Neural cell (in vitro differentiated cells): ENCODE results near the gene SUMO3. TPM values are rescaled to one million over a fixed set of nuclear protein-coding genes. Genes with fewer than 3 reads are reported as not detected.

Experiments used
- H2AFZ ChIP-seq: fragments of 200-600, 300-800 bp; sonication (generic), shearing (Covaris generic); 2 replicates; pipeline ENCODE4 v1.6.0; 2014; ENCODE audit warnings: low read depth, mild to moderate bottlenecking, antibody characterized with exemption, low read length, moderate library complexity
- H3F3A ChIP-seq: fragments of 200-600 bp; shearing (Covaris generic); 2 replicates; pipeline ENCODE4 v1.6.1; 2016; ENCODE audit warnings: mild to moderate bottlenecking, moderate library complexity, mixed read lengths, antibody characterized with exemption, low read length; ENCODE audit not compliant: insufficient read depth, poor library complexity, severe bottlenecking
- H3K27ac ChIP-seq: fragments of 200-600, 300-800 bp; sonication (generic), shearing (Covaris generic); 2 replicates; pipeline ENCODE4 v1.5.1; 2014; ENCODE audit warnings: mild to moderate bottlenecking, low read length, moderate library complexity
- H3K27me3 ChIP-seq: fragments of 300-800, 200-600 bp; sonication (generic), shearing (Covaris generic); 2 replicates; pipeline ENCODE4 v1.6.0; 2014; ENCODE audit warnings: mild to moderate bottlenecking, low read depth, low read length, moderate library complexity; ENCODE audit not compliant: insufficient read depth
- H3K36me3 ChIP-seq: fragments of 300-800, 200-600 bp; sonication (generic), shearing (Covaris generic); 2 replicates; pipeline ENCODE4 v1.5.1; 2014; ENCODE audit warnings: mild to moderate bottlenecking, antibody characterized with exemption, low read length, moderate library complexity; ENCODE audit not compliant: insufficient read depth
- H3K4me2 ChIP-seq: fragments of 300-800, 200-600 bp; sonication (generic), shearing (Covaris generic); 2 replicates; pipeline ENCODE4 v1.6.0; 2014; ENCODE audit warnings: mild to moderate bottlenecking, low read length
- H3K4me3 ChIP-seq: fragments of 300-800, 200-600 bp; sonication (generic), shearing (Covaris generic); 2 replicates; pipeline ENCODE4 v1.5.1; 2014; ENCODE audit warnings: mild to moderate bottlenecking, low read length, moderate library complexity
- H3K79me2 ChIP-seq: fragments of 200-600 bp; shearing (Covaris generic); replicated peaks from 2 replicates; pipeline ENCODE4 v1.6.0; 2014; ENCODE audit warnings: mild to moderate bottlenecking, low read length, moderate library complexity; ENCODE audit not compliant: insufficient read depth
- H3K9ac ChIP-seq: fragments of 300-800, 200-600 bp; sonication (generic), shearing (Covaris generic); 2 replicates; pipeline ENCODE4 v1.6.1; 2016; ENCODE audit warnings: mild to moderate bottlenecking, low read length, mixed read lengths
- H3K9me2 ChIP-seq: fragments of 200-600 bp; shearing (Covaris generic); 2 replicates; pipeline ENCODE4 v1.6.1; 2016; ENCODE audit warnings: mild to moderate bottlenecking, low read length, mixed read lengths; ENCODE audit not compliant: insufficient read depth
- H3K9me3 ChIP-seq: fragments of 200-600, 300-800 bp; sonication (generic), shearing (Covaris generic); 2 replicates; pipeline ENCODE4 v1.6.1; 2016; ENCODE audit warnings: mild to moderate bottlenecking, mixed run types, low read length, moderate library complexity, mixed read lengths
- H4K20me1 ChIP-seq: fragments of 200-600 bp; shearing (Covaris generic); 2 replicates; pipeline ENCODE4 v1.6.1; 2016; ENCODE audit warnings: mild to moderate bottlenecking, mixed run types; ENCODE audit not compliant: insufficient read depth
- CTCF ChIP-seq: fragments of 450-650 bp; IDR thresholded peaks from 2 replicates; pipeline ENCODE4 v1.5.1; 2014; ENCODE audit warnings: antibody characterized with exemption, mild to moderate bottlenecking, moderate library complexity; ENCODE audit not compliant: poor library complexity, severe bottlenecking
- EP300 ChIP-seq: fragments of 450-650 bp; conservative IDR thresholded peaks from 2 replicates; pipeline ENCODE4 v1.6.1; 2014; ENCODE audit warnings: antibody characterized with exemption, mild to moderate bottlenecking, moderate library complexity; ENCODE audit not compliant: poor library complexity, severe bottlenecking
- EZH2 ChIP-seq: fragments of 200-600, 300-800 bp; shearing (Covaris generic), sonication (generic); IDR thresholded peaks from 2 replicates; pipeline ENCODE4 v1.6.1; 2014; ENCODE audit warnings: antibody characterized with exemption, low read length, borderline replicate concordance, mild to moderate bottlenecking; ENCODE audit not compliant: insufficient read depth, poor library complexity, severe bottlenecking
- MXI1 ChIP-seq: fragments of 450-650 bp; conservative IDR thresholded peaks from 2 replicates; pipeline ENCODE4 v1.6.1; 2014; ENCODE audit warnings: antibody characterized with exemption, mild to moderate bottlenecking; ENCODE audit not compliant: poor library complexity, severe bottlenecking
- POLR2AphosphoS5 ChIP-seq: IDR thresholded peaks from 2 replicates; pipeline ENCODE4 v1.6.1; 2012
- RAD21 ChIP-seq: fragments of 450-650 bp; conservative IDR thresholded peaks from 2 replicates; pipeline ENCODE4 v1.6.1; 2014; ENCODE audit warnings: antibody characterized with exemption, mild to moderate bottlenecking, moderate library complexity
- REST ChIP-seq: IDR thresholded peaks from 2 replicates; pipeline ENCODE4 v1.6.1; 2012; ENCODE audit warnings: borderline replicate concordance
- SMC3 ChIP-seq: fragments of 450-650 bp; conservative IDR thresholded peaks from 2 replicates; pipeline ENCODE4 v1.6.1; 2014; ENCODE audit warnings: antibody characterized with exemption, mild to moderate bottlenecking, moderate library complexity; ENCODE audit not compliant: poor library complexity
- TAF1 ChIP-seq: IDR thresholded peaks from 2 replicates; pipeline ENCODE4 v1.6.1; 2012; ENCODE audit warnings: low read depth
- polyA plus RNA-seq: library from polyadenylated mRNA; depleted of rRNA; stranded (reverse); fragments of >200 nt; gene quantifications from 2 replicates; pipeline ENCODE4 v1.2.3, GENCODE V29; 2014

Gene SUMO3
- polyA plus RNA-seq, 1 donor from 2014 or later, result 113 TPM

- Histone ChIP-seq H3K27me3 (no peaks in the 10 kb centered on the region), H3K4me3 (no peak overlapping the region), H3K36me3 (no peaks in the 10 kb centered on the region), H3K4me2 (no peak overlapping the region), H3K79me2 (no peaks in the 10 kb centered on the region), H4K20me1 (no peaks in the 10 kb centered on the region), H3K9ac (no peak overlapping the region), H3K9me2 (no peaks in the 10 kb centered on the region), H3K27ac (no peak overlapping the region), H3K9me3 (no peaks in the 10 kb centered on the region), H3F3A (no peaks in the 10 kb centered on the region), H2AFZ (no peak overlapping the region)
- no peak for TF ChIP-seq RAD21
- TF ChIP-seq TAF1, result no peak
- no peak for TF ChIP-seq EP300
- TF ChIP-seq EZH2, result no peak
- TF ChIP-seq SMC3, result no peak
- TF ChIP-seq CTCF, result no peak
- no peak for TF ChIP-seq MXI1
- TF ChIP-seq REST, result no peak
- TF ChIP-seq POLR2AphosphoS5, result no peak
Measured at GRCh38 chr21:44844256-44844655, 26.4 kb upstream of the SUMO3 start.

- no peaks in the 10 kb centered on the region for H3K36me3 ChIP-seq
- no peak overlapping the region for H3K27ac ChIP-seq
- no peak overlapping the region for H2AFZ ChIP-seq
- no peak overlapping the region for H3K4me3 ChIP-seq
- H3K27me3 ChIP-seq, result no peaks in the 10 kb centered on the region
- H4K20me1 ChIP-seq, result no peaks in the 10 kb centered on the region
- no peaks in the 10 kb centered on the region for H3F3A ChIP-seq
- H3K9me2 ChIP-seq, result no peaks in the 10 kb centered on the region
- TF ChIP-seq EZH2 (no peak), TAF1 (no peak), POLR2AphosphoS5 (no peak), SMC3 (no peak), CTCF (no peak), MXI1 (no peak)
- no peak overlapping the region for H3K9ac ChIP-seq
- no peaks in the 10 kb centered on the region for H3K9me3 ChIP-seq
- H3K79me2 ChIP-seq, result no peaks in the 10 kb centered on the region
- H3K4me2 ChIP-seq, result no peak overlapping the region
Measured at GRCh38 chr21:44842721-44843445, 25.0 kb upstream of the SUMO3 start.
